Endothelial cell (in vitro differentiated cells): ENCODE data around the gene NHERF1. TPM values are rescaled to one million over a fixed set of nuclear protein-coding genes. Genes with fewer than 3 reads are reported as not detected.

Experiments
- DNase-seq: peaks from one replicate; pipeline ENCODE4 v3.0.0; 2021; ENCODE audit warnings: low spot score
- H3K27ac Mint-ChIP-seq: one replicate; pipeline ENCODE4 v1.8.0; 2021; ENCODE audit warnings: mixed read lengths, inconsistent platforms; ENCODE audit not compliant: unreplicated experiment
- H3K27me3 Mint-ChIP-seq: one replicate; pipeline ENCODE4 v1.8.0; 2021; ENCODE audit warnings: mild to moderate bottlenecking, moderate library complexity, mixed read lengths, inconsistent platforms; ENCODE audit not compliant: unreplicated experiment
- H3K36me3 Mint-ChIP-seq: one replicate; pipeline ENCODE4 v1.8.0; 2021; ENCODE audit warnings: mild to moderate bottlenecking, low read depth, mixed read lengths, inconsistent platforms; ENCODE audit not compliant: unreplicated experiment
- H3K4me1 Mint-ChIP-seq: one replicate; pipeline ENCODE4 v1.8.0; 2021; ENCODE audit warnings: mild to moderate bottlenecking, mixed read lengths, inconsistent platforms; ENCODE audit not compliant: unreplicated experiment
- H3K4me3 Mint-ChIP-seq: one replicate; pipeline ENCODE4 v1.8.0; 2021; ENCODE audit warnings: mild to moderate bottlenecking, mixed read lengths, inconsistent platforms; ENCODE audit not compliant: unreplicated experiment
- H3K9me3 Mint-ChIP-seq: one replicate; pipeline ENCODE4 v1.8.0; 2021; ENCODE audit warnings: mixed read lengths, inconsistent platforms; ENCODE audit not compliant: unreplicated experiment
- CTCF ChIP-seq: fragments of 200-600 bp; sonication (generic); IDR thresholded peaks from one replicate; pipeline ENCODE4 v1.5.0; 2021; ENCODE audit warnings: antibody characterized with exemption; ENCODE audit not compliant: unreplicated experiment
- total RNA-seq: library from RNA; stranded (reverse); fragmentation: NEBNext Ultra II Directional; extraction: Animal tissue kit (Norgen Biotek cat#: 25700); gene quantifications from one replicate; pipeline ENCODE4 v1.2.1, GENCODE V29; 2021; ENCODE audit not compliant: unreplicated experiment

The NHERF1 gene
- total RNA-seq, 1 donor from 2014 or later = 30.5 TPM

- no peak for TF ChIP-seq CTCF
- H3K27me3 Mint-ChIP-seq = no peaks in the 10 kb centered on the region
- DNase-seq = no peak
- no peaks in the 10 kb centered on the region for H3K36me3 Mint-ChIP-seq
- H3K27ac Mint-ChIP-seq = no peak overlapping the region
- no peaks in the 10 kb centered on the region for H3K9me3 Mint-ChIP-seq
- H3K4me3 Mint-ChIP-seq = no peak overlapping the region
- no peaks in the 10 kb centered on the region for H3K4me1 Mint-ChIP-seq
Observed at GRCh38 chr17:74715144-74715543, 33.3 kb upstream of the NHERF1 start.

- no peaks in the 10 kb centered on the region for H3K36me3 Mint-ChIP-seq
- no peaks in the 10 kb centered on the region for H3K4me1 Mint-ChIP-seq
- TF ChIP-seq CTCF = no peak
- H3K4me3 Mint-ChIP-seq = no peak overlapping the region
- H3K27me3 Mint-ChIP-seq = no peaks in the 10 kb centered on the region
- H3K9me3 Mint-ChIP-seq = no peaks in the 10 kb centered on the region
- DNase-seq = no peak
- H3K27ac Mint-ChIP-seq = no peak overlapping the region
Observed at GRCh38 chr17:74720506-74720905, 27.9 kb upstream of the NHERF1 start.

- no peak for DNase-seq
- Mint-ChIP-seq H3K9me3 (no peaks in the 10 kb centered on the region), H3K4me1 (no peaks in the 10 kb centered on the region), H3K4me3 (no peak overlapping the region), H3K27me3 (no peaks in the 10 kb centered on the region), H3K27ac (no peak overlapping the region), H3K36me3 (no peaks in the 10 kb centered on the region)
- TF ChIP-seq CTCF = no peak
Observed at GRCh38 chr17:74722782-74723181, 25.6 kb upstream of the NHERF1 start.

GRCh38 chr17:74723891-74724290 lies 24.5 kb upstream of the NHERF1 start:
- H3K9me3 Mint-ChIP-seq = no peaks in the 10 kb centered on the region
- no peaks in the 10 kb centered on the region for H3K36me3 Mint-ChIP-seq
- H3K27ac Mint-ChIP-seq = no peak overlapping the region
- H3K27me3 Mint-ChIP-seq = no peaks in the 10 kb centered on the region
- no peak for DNase-seq
- no peak for TF ChIP-seq CTCF
- H3K4me1 Mint-ChIP-seq = no peaks in the 10 kb centered on the region
- H3K4me3 Mint-ChIP-seq = no peak overlapping the region

GRCh38 chr17:74725111-74725510 lies 23.3 kb upstream of the NHERF1 start:
- DNase-seq = no peak
- no peaks in the 10 kb centered on the region for H3K36me3 Mint-ChIP-seq
- no peak for TF ChIP-seq CTCF
- H3K27ac Mint-ChIP-seq = no peak overlapping the region
- no peak overlapping the region for H3K4me3 Mint-ChIP-seq
- H3K9me3 Mint-ChIP-seq = no peaks in the 10 kb centered on the region
- no peaks in the 10 kb centered on the region for H3K27me3 Mint-ChIP-seq
- no peaks in the 10 kb centered on the region for H3K4me1 Mint-ChIP-seq
